Cardiac fibroblast (primary cell): ENCODE data around the gene HSPB9.

ENCODE experiments used
- DNase-seq, 2 donors: peaks; one replicate each; pipeline versions ENCODE4 v3.0.0 to v3.0.0-alpha.2; 2010; ENCODE audit warnings: low read depth in 2 of 2
- H3K4me3 ChIP-seq, 2 donors: replicated peaks in 1 of 2; 1 replicate in 1 of 2; 2 replicates in 1 of 2; pipeline ENCODE4 v1.5.1; 2011; ENCODE audit warnings: low read depth in 2 of 2, low read length in 2 of 2, mild to moderate bottlenecking in 2 of 2, moderate library complexity in 1 of 2
- CTCF ChIP-seq: IDR thresholded peaks from one replicate; pipeline ENCODE4 v1.5.1; 2011; ENCODE audit warnings: low read depth, mild to moderate bottlenecking, low read length, inconsistent platforms

The HSPB9 gene

GRCh38 chr17:42163696-42164407, 41.2 kb downstream of the HSPB9 start:
- H3K4me3 ChIP-seq: no peak overlapping the region
- no peak for DNase-seq
- TF ChIP-seq CTCF: no peak

- DNase-seq: no peak
- no peak for TF ChIP-seq CTCF
- no peak overlapping the region for H3K4me3 ChIP-seq
Measured at GRCh38 chr17:42165751-42166150, 43.1 kb downstream of the HSPB9 start.

- DNase-seq: no peak
- no peak for TF ChIP-seq CTCF
- no peak overlapping the region for H3K4me3 ChIP-seq
Measured at GRCh38 chr17:42166196-42166763, 43.7 kb downstream of the HSPB9 start.

- TF ChIP-seq CTCF: no peak
- H3K4me3 ChIP-seq: no peak overlapping the region
- DNase-seq: no peak
Measured at GRCh38 chr17:42167807-42168206, 45.2 kb downstream of the HSPB9 start.

- H3K4me3 ChIP-seq: no peak overlapping the region
- no peak for TF ChIP-seq CTCF
- no peak for DNase-seq
Measured at GRCh38 chr17:42169351-42169750, 46.7 kb downstream of the HSPB9 start.

- no peak for DNase-seq
- H3K4me3 ChIP-seq: no peak overlapping the region
- TF ChIP-seq CTCF: no peak
Measured at GRCh38 chr17:42171831-42172230, 49.2 kb downstream of the HSPB9 start.
